ENCODE results near the gene RFC4.

GRCh38 chr3:186826410-186826975, 20.2 kb upstream of the RFC4 start:
- TF ChIP-seq CTCF (IDR thresholded peaks at IDR 0.05) (no peak), POLR2A (IDR thresholded peaks at IDR 0.05) (no peak)
